GM10266 (cell line): ENCODE data around the gene IL26.

Source experiments
- DNase-seq: peaks from one replicate; pipeline ENCODE4 v3.0.0; 2012; ENCODE audit errors: extremely low spot score
- CTCF ChIP-seq: IDR thresholded peaks from 2 replicates; pipeline ENCODE4 v1.5.1; 2012; ENCODE audit warnings: mild to moderate bottlenecking, low read depth; ENCODE audit not compliant: control insufficient read depth, insufficient read depth; ENCODE audit errors: missing control alignments

The IL26 gene

GRCh38 chr12:68199127-68199526, 26.5 kb downstream of the IL26 start:
- no peak for TF ChIP-seq CTCF
- no peak for DNase-seq

GRCh38 chr12:68198507-68199086, 27.0 kb downstream of the IL26 start:
- no peak for TF ChIP-seq CTCF
- DNase-seq: no peak

- TF ChIP-seq CTCF: no peak
- no peak for DNase-seq
Observed at GRCh38 chr12:68190301-68190700, 35.3 kb downstream of the IL26 start.

- DNase-seq: no peak
- no peak for TF ChIP-seq CTCF
Observed at GRCh38 chr12:68189821-68190242, 35.8 kb downstream of the IL26 start.

- DNase-seq: no peak
- TF ChIP-seq CTCF: no peak
Observed at GRCh38 chr12:68185598-68185997, 40.0 kb downstream of the IL26 start.

- no peak for DNase-seq
- TF ChIP-seq CTCF: no peak
Observed at GRCh38 chr12:68180792-68181744, 44.5 kb downstream of the IL26 start.
